ENCODE data around the gene ST13. TPM values are rescaled to one million over a fixed set of nuclear protein-coding genes. Genes with fewer than 3 reads are reported as not detected.

The ST13 gene
- total RNA-seq, 4 donors from 2014 or later: 161 to 206 (median 202) TPM

DNA sequence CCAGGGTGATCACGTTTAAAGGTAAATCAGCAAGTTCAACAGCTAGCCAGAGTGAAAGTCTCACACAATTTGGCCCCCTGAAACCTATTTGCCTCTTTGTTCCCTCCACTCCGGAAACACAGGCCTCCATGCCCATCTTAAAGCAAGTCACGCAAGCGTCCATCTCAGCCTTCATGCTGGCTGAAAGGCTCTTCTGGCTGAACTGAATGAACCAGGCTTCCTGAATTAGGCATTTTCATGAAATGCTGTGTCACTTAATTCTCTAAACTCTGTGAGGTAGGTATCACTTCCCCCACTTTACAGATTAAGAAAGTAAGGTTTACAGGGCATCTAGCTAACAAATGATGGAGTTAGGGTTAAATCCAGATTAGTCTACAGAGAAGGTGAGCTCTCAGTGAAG, 38.7 kb downstream of the ST13 start:
- no peak overlapping the region for H3K27ac ChIP-seq
- no peak for TF ChIP-seq POLR2A (IDR thresholded peaks at IDR 0.05)
- TF ChIP-seq, protein P1, sequence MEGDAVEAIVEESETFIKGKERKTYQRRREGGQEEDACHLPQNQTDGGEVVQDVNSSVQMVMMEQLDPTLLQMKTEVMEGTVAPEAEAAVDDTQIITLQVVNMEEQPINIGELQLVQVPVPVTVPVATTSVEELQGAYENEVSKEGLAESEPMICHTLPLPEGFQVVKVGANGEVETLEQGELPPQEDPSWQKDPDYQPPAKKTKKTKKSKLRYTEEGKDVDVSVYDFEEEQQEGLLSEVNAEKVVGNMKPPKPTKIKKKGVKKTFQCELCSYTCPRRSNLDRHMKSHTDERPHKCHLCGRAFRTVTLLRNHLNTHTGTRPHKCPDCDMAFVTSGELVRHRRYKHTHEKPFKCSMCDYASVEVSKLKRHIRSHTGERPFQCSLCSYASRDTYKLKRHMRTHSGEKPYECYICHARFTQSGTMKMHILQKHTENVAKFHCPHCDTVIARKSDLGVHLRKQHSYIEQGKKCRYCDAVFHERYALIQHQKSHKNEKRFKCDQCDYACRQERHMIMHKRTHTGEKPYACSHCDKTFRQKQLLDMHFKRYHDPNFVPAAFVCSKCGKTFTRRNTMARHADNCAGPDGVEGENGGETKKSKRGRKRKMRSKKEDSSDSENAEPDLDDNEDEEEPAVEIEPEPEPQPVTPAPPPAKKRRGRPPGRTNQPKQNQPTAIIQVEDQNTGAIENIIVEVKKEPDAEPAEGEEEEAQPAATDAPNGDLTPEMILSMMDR (IDR thresholded peaks at IDR 0.05): no peak
- DNase-seq: no peak
- intact Hi-C loops (cut with DNase I): no loop called here
- H3K27me3 ChIP-seq: no peaks in the 10 kb centered on the region
- H3K36me3 ChIP-seq: no peaks in the 10 kb centered on the region
- no peak overlapping the region for H3K4me3 ChIP-seq (replicated peaks in 1 of 3)
- no peaks in the 10 kb centered on the region for H3K9me3 ChIP-seq
- H3K4me1 ChIP-seq: peaks cover 17 to 19% of the 10 kb centered on the region in 2 donors
- 92% methylated on average over 4 of the region's 4 CpGs for WGBS, 2 donors

DNA sequence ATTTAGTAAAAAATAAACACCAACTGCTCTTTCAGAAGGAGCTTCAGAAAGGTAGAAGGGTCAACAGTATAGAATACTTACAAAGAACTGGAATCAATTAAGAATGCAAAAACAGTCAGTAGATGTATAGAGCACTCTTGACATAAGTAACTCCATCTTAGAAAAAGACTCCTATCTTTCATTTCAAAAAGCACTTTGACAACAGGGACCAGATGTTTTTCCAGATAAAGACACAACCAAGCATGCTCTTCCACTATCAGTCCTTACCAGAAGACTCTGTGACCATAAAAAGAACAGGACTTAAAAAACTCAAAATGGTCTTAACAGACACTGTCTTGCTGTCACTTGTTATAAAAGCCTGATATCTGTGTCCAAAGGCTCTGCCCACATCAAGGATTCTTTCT, 42.5 kb downstream of the ST13 start:
- Histone ChIP-seq H3K36me3 (no peaks in the 10 kb centered on the region), H3K27ac (no peak overlapping the region), H3K4me3 (replicated peaks in 1 of 3) (no peak overlapping the region), H3K27me3 (no peaks in the 10 kb centered on the region), H3K9me3 (no peaks in the 10 kb centered on the region), H3K4me1 (peaks cover 11 to 13% of the 10 kb centered on the region in 2 donors)
- TF ChIP-seq POLR2A (IDR thresholded peaks at IDR 0.05): no peak
- TF ChIP-seq, protein P1 (IDR thresholded peaks at IDR 0.05): no peak
- DNase-seq: no peak
- intact Hi-C loops (cut with DNase I): no loop called here

DNA sequence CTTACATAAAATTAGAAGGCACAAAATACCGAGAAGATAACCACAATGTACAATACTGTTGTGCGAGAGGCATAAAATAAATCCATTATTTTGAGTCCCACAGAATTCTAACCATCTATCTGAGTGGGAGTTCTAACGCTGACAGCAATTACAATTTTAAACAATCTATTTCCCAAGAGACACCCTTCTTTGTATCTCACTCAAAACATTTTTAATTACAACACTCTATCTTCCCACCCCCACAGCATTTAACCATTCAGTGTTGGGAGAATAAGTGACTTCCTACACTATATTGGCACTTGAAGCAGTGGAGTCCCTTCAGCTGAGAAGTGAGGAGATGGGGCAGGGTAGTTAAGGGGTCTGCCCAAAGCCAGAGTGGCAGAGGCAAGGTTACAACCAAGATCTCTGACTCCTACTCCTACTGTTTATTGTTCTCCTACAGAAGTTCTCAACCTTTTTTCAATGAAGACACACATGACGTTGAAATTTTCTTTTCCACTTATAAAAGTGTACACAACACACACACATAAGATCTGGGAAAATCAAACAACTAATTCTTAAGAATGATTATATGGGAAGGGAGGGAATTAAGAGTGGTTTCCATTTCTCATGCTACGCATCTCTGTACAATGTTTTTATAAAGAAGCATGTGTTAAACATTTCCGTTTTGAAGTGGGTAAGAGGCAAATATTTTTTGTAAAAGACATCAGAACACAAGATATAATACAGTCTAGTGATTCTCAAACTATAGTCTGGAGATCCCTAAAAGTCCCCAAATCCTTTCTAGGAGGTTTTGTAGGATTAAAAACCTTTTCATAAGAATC, 48.2 kb downstream of the ST13 start:
- peaks cover 8 to 11% of the 10 kb centered on the region in 2 donors for H3K4me1 ChIP-seq
- no peak for DNase-seq
- no peak overlapping the region for H3K27ac ChIP-seq
- no peaks in the 10 kb centered on the region for H3K9me3 ChIP-seq
- no peak overlapping the region for H3K4me3 ChIP-seq (replicated peaks in 1 of 3)
- TF ChIP-seq, protein P1 (IDR thresholded peaks at IDR 0.05): no peak
- no peak for TF ChIP-seq POLR2A (IDR thresholded peaks at IDR 0.05)
- intact Hi-C loops (cut with DNase I): no loop called here
- H3K36me3 ChIP-seq: no peaks in the 10 kb centered on the region
- no peaks in the 10 kb centered on the region for H3K27me3 ChIP-seq
- 60 to 65% methylated on average over 6 of the region's 6 CpGs for WGBS, 2 donors

DNA sequence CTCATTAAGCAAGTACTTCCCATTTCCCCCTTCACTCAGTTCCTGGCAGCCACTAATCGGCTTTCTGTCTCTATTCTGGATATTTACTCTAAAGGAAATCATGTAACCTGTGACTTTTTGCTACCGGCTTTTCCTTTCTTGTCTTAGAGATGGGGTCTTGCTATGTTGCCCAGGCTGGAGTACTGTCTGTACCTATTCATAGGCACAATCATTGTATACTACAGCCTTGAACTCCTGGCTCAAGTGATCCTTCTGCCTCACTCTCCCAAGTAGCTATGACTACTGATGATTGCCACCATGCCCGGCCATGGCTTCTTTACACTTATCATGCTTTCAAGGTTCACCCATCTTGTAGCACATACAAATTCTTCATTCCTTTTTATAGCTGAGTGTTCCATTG, 49.7 kb downstream of the ST13 start:
- Histone ChIP-seq H3K9me3 (no peaks in the 10 kb centered on the region), H3K36me3 (no peaks in the 10 kb centered on the region), H3K27me3 (no peaks in the 10 kb centered on the region), H3K4me3 (replicated peaks in 1 of 3) (no peak overlapping the region), H3K4me1 (peaks cover 8 to 11% of the 10 kb centered on the region in 2 donors), H3K27ac (no peak overlapping the region)
- TF ChIP-seq, protein P1 (IDR thresholded peaks at IDR 0.05): no peak
- no peak for TF ChIP-seq POLR2A (IDR thresholded peaks at IDR 0.05)
- WGBS, 2 donors: 83 to 91% methylated on average over 3 of the region's 3 CpGs
- DNase-seq: no peak
- intact Hi-C loops (cut with DNase I): no loop called here

DNA sequence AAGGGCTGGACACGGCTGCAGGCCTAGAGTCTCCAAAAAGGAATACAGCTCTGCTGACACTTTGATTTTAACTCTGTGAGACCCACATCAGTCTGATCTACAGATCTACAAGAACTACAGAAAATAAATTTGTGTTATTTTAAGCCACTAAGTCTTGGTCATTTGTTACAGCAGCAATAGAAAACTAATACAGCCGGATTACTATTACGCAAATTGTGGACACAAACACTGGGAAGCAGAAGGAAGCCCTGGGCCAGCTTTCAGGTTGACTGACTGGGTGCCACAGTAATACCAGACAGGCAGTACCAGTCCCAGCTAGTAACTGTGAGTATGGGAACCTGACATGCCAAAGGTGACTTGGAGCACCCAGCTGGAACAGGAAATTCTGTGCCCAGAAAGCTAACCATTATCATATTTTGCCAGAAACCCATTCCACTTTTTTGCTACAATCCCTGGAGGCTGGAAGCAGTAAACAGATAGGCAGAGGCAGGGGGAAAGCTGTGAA, 50.7 kb downstream of the ST13 start:
- peaks cover 8 to 11% of the 10 kb centered on the region in 2 donors for H3K4me1 ChIP-seq
- H3K4me3 ChIP-seq (replicated peaks in 1 of 3): no peak overlapping the region
- no peaks in the 10 kb centered on the region for H3K27me3 ChIP-seq
- no peaks in the 10 kb centered on the region for H3K36me3 ChIP-seq
- H3K27ac ChIP-seq: no peak overlapping the region
- DNase-seq: peak in 1 of 2 donors; percentile 39
- 94 to 99% methylated on average over 3 of the region's 3 CpGs for WGBS, 2 donors
- TF ChIP-seq, protein P1 (IDR thresholded peaks at IDR 0.05): no peak
- no peak for TF ChIP-seq POLR2A (IDR thresholded peaks at IDR 0.05)
- no peaks in the 10 kb centered on the region for H3K9me3 ChIP-seq
- intact Hi-C loops (cut with DNase I): no loop called here

Measured in thyroid gland (tissue), 4 donors.